Psoas muscle (tissue), 8 donors: ENCODE data around the gene ULK4. TPM values are rescaled to one million over a fixed set of nuclear protein-coding genes. Genes with fewer than 3 reads are reported as not detected.

Experiments used
- ATAC-seq, 4 donors: fragments of 200-7000 bp; cut with Tn5 transposase; one replicate each; pipeline ENCODE4 v1.9.1; 2020; ENCODE audit warnings: moderate library complexity in 3 of 4, mild to moderate bottlenecking in 2 of 4
- DNase-seq, 2 donors: peaks; one replicate each; pipeline ENCODE4 v3.0.0-alpha.2; 2020
- H3K27ac ChIP-seq: fragments of 200-600 bp; one replicate; pipeline ENCODE4 v1.8.0; 2022
- H3K27me3 ChIP-seq, 3 donors: fragments of 200-600 bp in 1 of 3; one replicate each; pipeline versions ENCODE4 v1.6.1 to v1.8.0; 2013 to 2022; ENCODE audit warnings: low read length in 2 of 3, mild to moderate bottlenecking in 2 of 3, moderate library complexity in 1 of 3; ENCODE audit not compliant: insufficient read depth in 3 of 3
- H3K36me3 ChIP-seq, 2 donors: fragments of 200-600 bp in 1 of 2; one replicate each; pipeline versions ENCODE4 v1.6.1 to v1.8.0; 2013 to 2022; ENCODE audit warnings: low read depth in 1 of 2, mild to moderate bottlenecking in 1 of 2, moderate library complexity in 1 of 2; ENCODE audit not compliant: insufficient read depth in 1 of 2
- H3K4me1 ChIP-seq: fragments of 200-600 bp; one replicate; pipeline ENCODE4 v1.8.0; 2022
- H3K4me3 ChIP-seq: fragments of 200-600 bp; one replicate; pipeline ENCODE4 v1.8.0; 2022; ENCODE audit warnings: mild to moderate bottlenecking
- H3K9me3 ChIP-seq: fragments of 200-600 bp; one replicate; pipeline ENCODE4 v1.8.0; 2022
- CTCF ChIP-seq: fragments of 200-600 bp; IDR thresholded peaks from one replicate; pipeline ENCODE4 v1.8.0; 2022; ENCODE audit warnings: antibody characterized with exemption
- WGBS, 3 donors: extraction: QIAGEN DNeasy Blood & Tissue Kit; methylation state at CpG; one replicate each; pipeline versions ENCODE4 v1.1.6 to v1.1.7; 2013; 5-methylcytosine and 5-hydroxymethylcytosine counted together
- intact Hi-C, 2 donors: fragments of 100-400 bp; cut with DNase I; formaldehyde crosslinking; loops; one replicate each; pipeline versions ENCODE4 v1.11.0 to v1.14.2; 2022
- polyA plus RNA-seq, 3 donors: library from polyadenylated mRNA; stranded (reverse); fragments of 200-250 nt; gene quantifications; one replicate each; pipeline ENCODE4 v1.2.3, GENCODE V29; 2013
- total RNA-seq, 4 donors: library from RNA; stranded (reverse); fragmentation: NEBNext Ultra II Directional in 2 of 4; extraction: Animal tissue kit (Norgen Biotek cat#: 25700) in 2 of 4; gene quantifications; one replicate each; pipeline versions ENCODE4 v1.2.1 to v1.2.4, GENCODE V29; 2021 to 2023
- donor health status: healthy with polysubstance abuse.
- donor health status: DM: no; HTN: no; CAD: no; lungs with moderate emphysema.
- donor health status: Bipolar disorder and iron deficiency.
- donor health status: healthy.
- donor health status: DM: yes; HTN: yes; CAD: no.
- donor health status: DM: no; HTN: no; CAD: no.
- donor health status: DM: no; HTN: no; CAD: no.
- donor health status: DM: yes; HTN: yes; CAD: no.

The ULK4 gene
- total and polyA plus RNA-seq, 7 donors = 0.61 to 3.2 (median 1.0) TPM

- DNase-seq = no peak
- 50 to 98% (median 94%) methylated on average over 2 of the region's 2 CpGs for WGBS, 3 donors
- Histone ChIP-seq H3K9me3 (no peaks in the 10 kb centered on the region), H3K4me1 (no peaks in the 10 kb centered on the region), H3K4me3 (no peak overlapping the region), H3K27me3 (no peaks in the 10 kb centered on the region), H3K27ac (no peak overlapping the region), H3K36me3 (no peaks in the 10 kb centered on the region)
- ATAC-seq = no peak
- TF ChIP-seq CTCF = no peak
- intact Hi-C loops = no loop called here
Observed at GRCh38 chr3:41612853-41613252, 349.1 kb downstream of the ULK4 start.

- Histone ChIP-seq H3K27ac (no peak overlapping the region), H3K9me3 (no peaks in the 10 kb centered on the region), H3K4me3 (no peak overlapping the region), H3K36me3 (no peaks in the 10 kb centered on the region), H3K4me1 (no peaks in the 10 kb centered on the region), H3K27me3 (no peaks in the 10 kb centered on the region)
- no peak for DNase-seq
- 88 to 93% (median 91%) methylated on average over 6 of the region's 6 CpGs for WGBS, 3 donors
- ATAC-seq = no peak
- intact Hi-C loops = no loop called here
- no peak for TF ChIP-seq CTCF
Observed at GRCh38 chr3:41611008-41611407, 350.9 kb downstream of the ULK4 start.

- intact Hi-C loops = no loop called here
- no peak for TF ChIP-seq CTCF
- Histone ChIP-seq H3K36me3 (no peaks in the 10 kb centered on the region), H3K9me3 (no peaks in the 10 kb centered on the region), H3K4me1 (no peaks in the 10 kb centered on the region), H3K27me3 (no peaks in the 10 kb centered on the region), H3K27ac (no peak overlapping the region), H3K4me3 (no peak overlapping the region)
- ATAC-seq (no peak), DNase-seq (no peak)
- 23 to 39% (median 27%) methylated on average over 1 of the region's 1 CpG for WGBS, 3 donors
Observed at GRCh38 chr3:41608347-41608746, 353.6 kb downstream of the ULK4 start.

GRCh38 chr3:41603807-41604206 lies 358.1 kb downstream of the ULK4 start:
- intact Hi-C loops = loop anchor here in 1 of 2 donors (5.0 kb wide), 1 partner anchor 1313 kb away; no protein-coding TSS in a partner anchor
- no peak for TF ChIP-seq CTCF
- Histone ChIP-seq H3K4me1 (no peaks in the 10 kb centered on the region), H3K36me3 (no peaks in the 10 kb centered on the region), H3K9me3 (no peaks in the 10 kb centered on the region), H3K27me3 (no peaks in the 10 kb centered on the region), H3K27ac (no peak overlapping the region), H3K4me3 (no peak overlapping the region)
- ATAC-seq (no peak), DNase-seq (no peak)
- WGBS, 3 donors = 97 to 100% (median 97%) methylated on average over 1 of the region's 1 CpG

GRCh38 chr3:41602121-41602520 lies 359.8 kb downstream of the ULK4 start:
- Histone ChIP-seq H3K36me3 (no peaks in the 10 kb centered on the region), H3K9me3 (no peaks in the 10 kb centered on the region), H3K27ac (no peak overlapping the region), H3K4me1 (no peaks in the 10 kb centered on the region), H3K4me3 (no peak overlapping the region), H3K27me3 (no peaks in the 10 kb centered on the region)
- DNase-seq = no peak
- TF ChIP-seq CTCF = no peak
- ATAC-seq = no peak
- intact Hi-C loops = loop anchor here in 1 of 2 donors (5.0 kb wide), 1 partner anchor 1315 kb away; no protein-coding TSS in a partner anchor
